GM23338 (cell line): ENCODE data around the gene FAM78A. TPM values are rescaled to one million over a fixed set of nuclear protein-coding genes. Genes with fewer than 3 reads are reported as not detected.

ENCODE experiments used
- ATAC-seq: fragments of 200-7000 bp; cut with Tn5 transposase; 3 replicates; pipeline ENCODE4 v1.9.1; 2020
- DNase-seq: peaks from one replicate; pipeline ENCODE4 v3.0.0-alpha.2; 2015; ENCODE audit warnings: low spot score
- H2AFZ ChIP-seq: fragments of 200-600 bp; sonication (generic); 2 replicates; pipeline ENCODE4 v1.8.0; 2016; ENCODE audit warnings: antibody characterized with exemption, mild to moderate bottlenecking, moderate library complexity
- H3F3A ChIP-seq: fragments of 200-600 bp; sonication (generic); replicated peaks from 2 replicates; pipeline ENCODE4 v1.8.0; 2017; ENCODE audit warnings: antibody characterized with exemption, mixed run types, low read depth
- H3K27ac ChIP-seq: fragments of 200-600 bp; sonication (generic); 2 replicates; pipeline ENCODE4 v1.6.1; 2016; ENCODE audit warnings: low read depth
- H3K27me3 ChIP-seq: fragments of 200-600 bp; sonication (generic); 2 replicates; pipeline ENCODE4 v1.8.0; 2016; ENCODE audit warnings: mild to moderate bottlenecking, mixed run types, moderate library complexity; ENCODE audit not compliant: insufficient read depth
- H3K36me3 ChIP-seq: fragments of 200-600 bp; sonication (generic); 2 replicates; pipeline ENCODE4 v1.8.0; 2016; ENCODE audit warnings: mild to moderate bottlenecking; ENCODE audit not compliant: insufficient read depth
- H3K4me1 ChIP-seq: fragments of 200-600 bp; sonication (generic); 2 replicates; pipeline ENCODE4 v1.8.0; 2016; ENCODE audit warnings: mild to moderate bottlenecking, moderate library complexity; ENCODE audit not compliant: insufficient read depth
- H3K4me2 ChIP-seq: fragments of 200-600 bp; sonication (generic); 2 replicates; pipeline ENCODE4 v1.7.1; 2017; ENCODE audit warnings: mixed run types
- H3K4me3 ChIP-seq: fragments of 200-600 bp; sonication (generic); 2 replicates; pipeline ENCODE4 v1.6.1; 2016; ENCODE audit warnings: mixed run types
- H3K79me2 ChIP-seq: fragments of 200-600 bp; sonication (generic); replicated peaks from 2 replicates; pipeline ENCODE4 v1.8.0; 2017; ENCODE audit warnings: mild to moderate bottlenecking; ENCODE audit not compliant: insufficient read depth
- H3K9me2 ChIP-seq: fragments of 200-600 bp; sonication (generic); 2 replicates; pipeline ENCODE4 v1.8.0; 2017; ENCODE audit not compliant: insufficient read depth
- H4K20me1 ChIP-seq: fragments of 200-600 bp; sonication (generic); replicated peaks from 2 replicates; pipeline ENCODE4 v1.8.0; 2017; ENCODE audit warnings: mild to moderate bottlenecking; ENCODE audit not compliant: insufficient read depth
- H3K27ac Mint-ChIP-seq: 2 replicates; pipeline ENCODE4 v1.8.0; 2020; ENCODE audit warnings: inconsistent platforms, mild to moderate bottlenecking, moderate library complexity, mixed read lengths
- H3K27me3 Mint-ChIP-seq: 3 replicates; pipeline ENCODE4 v1.8.0; 2022; ENCODE audit warnings: low read depth, mild to moderate bottlenecking, moderate library complexity, mixed read lengths, inconsistent platforms; ENCODE audit not compliant: insufficient read depth, poor library complexity
- H3K36me3 Mint-ChIP-seq: 3 replicates; pipeline ENCODE4 v1.8.0; 2021; ENCODE audit warnings: low read depth, mild to moderate bottlenecking, inconsistent platforms, moderate library complexity, mixed read lengths
- H3K4me1 Mint-ChIP-seq: 3 replicates; pipeline ENCODE4 v1.8.0; 2020; ENCODE audit warnings: mild to moderate bottlenecking, inconsistent platforms, mixed read lengths
- H3K4me3 Mint-ChIP-seq: 3 replicates; pipeline ENCODE4 v1.8.0; 2021; ENCODE audit warnings: moderate library complexity, mild to moderate bottlenecking, inconsistent platforms, mixed read lengths
- H3K9me3 Mint-ChIP-seq: 3 replicates; pipeline ENCODE4 v1.8.0; 2020; ENCODE audit warnings: moderate library complexity, mild to moderate bottlenecking, inconsistent platforms, mixed read lengths
- JUNB ChIP-seq: IDR thresholded peaks from one replicate; pipeline ENCODE4 v1.6.1; 2016; ENCODE audit warnings: antibody characterized with exemption; ENCODE audit not compliant: unreplicated experiment
- NANOG ChIP-seq: IDR thresholded peaks from 2 replicates; pipeline ENCODE4 v1.6.1; 2016; ENCODE audit warnings: antibody characterized with exemption, borderline replicate concordance
- REST ChIP-seq: IDR thresholded peaks from one replicate; pipeline ENCODE4 v1.6.1; 2018; ENCODE audit warnings: antibody characterized with exemption; ENCODE audit not compliant: unreplicated experiment
- ZNF114 ChIP-seq: fragments of 250-450 bp; sonication (Bioruptor Pico); IDR thresholded peaks from 2 replicates; pipeline ENCODE4 v1.5.0; 2020; ENCODE audit warnings: mild to moderate bottlenecking, moderate library complexity
- polyA plus RNA-seq: library from polyadenylated mRNA; unstranded; fragments of >200 nt; fragmentation: Nextera tagmentation; extraction: Ambion mirVana; gene quantifications from 2 replicates; pipeline ENCODE4 v1.2.1, GENCODE V29; 2016
- total RNA-seq: library from RNA; depleted of rRNA; stranded (reverse); fragments of >200 nt; shearing (Covaris generic); gene quantifications from 2 replicates; pipeline ENCODE4 v1.2.3, GENCODE V29; 2014
- TF ChIP-seq, protein P1 (sequence below): fragments of 250-450 bp; sonication (Bioruptor Pico); IDR thresholded peaks from 2 replicates; pipeline ENCODE4 v1.5.0; 2020; ENCODE audit warnings: mild to moderate bottlenecking, moderate library complexity

The FAM78A gene
- total and polyA plus RNA-seq, 2 experiments from 2014 or later = 0.57 to 2.1 TPM

GRCh38 chr9:131233995-131234394, 42.3 kb downstream of the FAM78A start:
- peaks cover 4% of the 10 kb centered on the region for H3K27me3 Mint-ChIP-seq
- H3K9me3 Mint-ChIP-seq = no peaks in the 10 kb centered on the region
- no peak overlapping the region for H3K4me3 ChIP-seq

More at GRCh38 chr9:131233995-131234394, 42.3 kb downstream of the FAM78A start:
- ATAC-seq (no peak), DNase-seq (no peak)
- no peaks in the 10 kb centered on the region; the same call in 1 of the 2 replicates for H4K20me1 ChIP-seq
- H2AFZ ChIP-seq = no peak overlapping the region
- H3K36me3 ChIP-seq = peaks cover 11% of the 10 kb centered on the region
- H3K79me2 ChIP-seq = no peaks in the 10 kb centered on the region
- H3K4me3 Mint-ChIP-seq = no peak overlapping the region
- TF ChIP-seq REST (no peak), ZNF114 (CRISPR knock-in tag) (no peak), NANOG (no peak), JUNB (no peak)
- TF ChIP-seq, protein P1, sequence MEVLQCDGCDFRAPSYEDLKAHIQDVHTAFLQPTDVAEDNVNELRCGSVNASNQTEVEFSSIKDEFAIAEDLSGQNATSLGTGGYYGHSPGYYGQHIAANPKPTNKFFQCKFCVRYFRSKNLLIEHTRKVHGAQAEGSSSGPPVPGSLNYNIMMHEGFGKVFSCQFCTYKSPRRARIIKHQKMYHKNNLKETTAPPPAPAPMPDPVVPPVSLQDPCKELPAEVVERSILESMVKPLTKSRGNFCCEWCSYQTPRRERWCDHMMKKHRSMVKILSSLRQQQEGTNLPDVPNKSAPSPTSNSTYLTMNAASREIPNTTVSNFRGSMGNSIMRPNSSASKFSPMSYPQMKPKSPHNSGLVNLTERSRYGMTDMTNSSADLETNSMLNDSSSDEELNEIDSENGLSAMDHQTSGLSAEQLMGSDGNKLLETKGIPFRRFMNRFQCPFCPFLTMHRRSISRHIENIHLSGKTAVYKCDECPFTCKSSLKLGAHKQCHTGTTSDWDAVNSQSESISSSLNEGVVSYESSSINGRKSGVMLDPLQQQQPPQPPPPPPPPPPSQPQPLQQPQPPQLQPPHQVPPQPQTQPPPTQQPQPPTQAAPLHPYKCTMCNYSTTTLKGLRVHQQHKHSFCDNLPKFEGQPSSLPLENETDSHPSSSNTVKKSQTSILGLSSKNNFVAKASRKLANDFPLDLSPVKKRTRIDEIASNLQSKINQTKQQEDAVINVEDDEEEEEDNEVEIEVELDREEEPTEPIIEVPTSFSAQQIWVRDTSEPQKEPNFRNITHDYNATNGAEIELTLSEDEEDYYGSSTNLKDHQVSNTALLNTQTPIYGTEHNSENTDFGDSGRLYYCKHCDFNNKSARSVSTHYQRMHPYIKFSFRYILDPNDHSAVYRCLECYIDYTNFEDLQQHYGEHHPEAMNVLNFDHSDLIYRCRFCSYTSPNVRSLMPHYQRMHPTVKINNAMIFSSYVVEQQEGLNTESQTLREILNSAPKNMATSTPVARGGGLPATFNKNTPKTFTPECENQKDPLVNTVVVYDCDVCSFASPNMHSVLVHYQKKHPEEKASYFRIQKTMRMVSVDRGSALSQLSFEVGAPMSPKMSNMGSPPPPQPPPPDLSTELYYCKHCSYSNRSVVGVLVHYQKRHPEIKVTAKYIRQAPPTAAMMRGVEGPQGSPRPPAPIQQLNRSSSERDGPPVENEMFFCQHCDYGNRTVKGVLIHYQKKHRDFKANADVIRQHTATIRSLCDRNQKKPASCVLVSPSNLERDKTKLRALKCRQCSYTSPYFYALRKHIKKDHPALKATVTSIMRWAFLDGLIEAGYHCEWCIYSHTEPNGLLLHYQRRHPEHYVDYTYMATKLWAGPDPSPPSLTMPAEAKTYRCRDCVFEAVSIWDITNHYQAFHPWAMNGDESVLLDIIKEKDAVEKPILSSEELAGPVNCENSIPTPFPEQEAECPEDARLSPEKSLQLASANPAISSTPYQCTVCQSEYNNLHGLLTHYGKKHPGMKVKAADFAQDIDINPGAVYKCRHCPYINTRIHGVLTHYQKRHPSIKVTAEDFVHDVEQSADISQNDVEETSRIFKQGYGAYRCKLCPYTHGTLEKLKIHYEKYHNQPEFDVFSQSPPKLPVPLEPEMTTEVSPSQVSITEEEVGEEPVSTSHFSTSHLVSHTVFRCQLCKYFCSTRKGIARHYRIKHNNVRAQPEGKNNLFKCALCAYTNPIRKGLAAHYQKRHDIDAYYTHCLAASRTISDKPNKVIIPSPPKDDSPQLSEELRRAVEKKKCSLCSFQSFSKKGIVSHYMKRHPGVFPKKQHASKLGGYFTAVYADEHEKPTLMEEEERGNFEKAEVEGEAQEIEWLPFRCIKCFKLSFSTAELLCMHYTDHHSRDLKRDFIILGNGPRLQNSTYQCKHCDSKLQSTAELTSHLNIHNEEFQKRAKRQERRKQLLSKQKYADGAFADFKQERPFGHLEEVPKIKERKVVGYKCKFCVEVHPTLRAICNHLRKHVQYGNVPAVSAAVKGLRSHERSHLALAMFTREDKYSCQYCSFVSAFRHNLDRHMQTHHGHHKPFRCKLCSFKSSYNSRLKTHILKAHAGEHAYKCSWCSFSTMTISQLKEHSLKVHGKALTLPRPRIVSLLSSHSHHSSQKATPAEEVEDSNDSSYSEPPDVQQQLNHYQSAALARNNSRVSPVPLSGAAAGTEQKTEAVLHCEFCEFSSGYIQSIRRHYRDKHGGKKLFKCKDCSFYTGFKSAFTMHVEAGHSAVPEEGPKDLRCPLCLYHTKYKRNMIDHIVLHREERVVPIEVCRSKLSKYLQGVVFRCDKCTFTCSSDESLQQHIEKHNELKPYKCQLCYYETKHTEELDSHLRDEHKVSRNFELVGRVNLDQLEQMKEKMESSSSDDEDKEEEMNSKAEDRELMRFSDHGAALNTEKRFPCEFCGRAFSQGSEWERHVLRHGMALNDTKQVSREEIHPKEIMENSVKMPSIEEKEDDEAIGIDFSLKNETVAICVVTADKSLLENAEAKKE (CRISPR knock-in tag) = no peak
- peaks cover 19% of the 10 kb centered on the region for H3K4me1 Mint-ChIP-seq
- H3K36me3 Mint-ChIP-seq = peaks cover 47% of the 10 kb centered on the region
- no peak overlapping the region for H3K27ac Mint-ChIP-seq
- no peaks in the 10 kb centered on the region; the same call in 1 of the 2 replicates for H3F3A ChIP-seq
- no peaks in the 10 kb centered on the region for H3K27me3 ChIP-seq
- H3K4me2 ChIP-seq = no peak overlapping the region
- H3K9me2 ChIP-seq = no peaks in the 10 kb centered on the region
- peaks cover 22% of the 10 kb centered on the region for H3K4me1 ChIP-seq
- no peak overlapping the region for H3K27ac ChIP-seq
